Smooth muscle cell (in vitro differentiated cells): ENCODE measurements around the gene LRCH1. TPM values are rescaled to one million over a fixed set of nuclear protein-coding genes. Genes with fewer than 3 reads are reported as not detected.

Experiments used
- DNase-seq: peaks from one replicate; lab custom pipeline; 2025; ENCODE audit not compliant: unreplicated experiment; lab: John Stamatoyannopoulos, UW
- H2AFZ ChIP-seq: fragments of 200-600 bp; sonication (generic); 2 replicates; pipeline ENCODE4 v1.6.0; 2016; ENCODE audit warnings: antibody characterized with exemption, low read depth, mild to moderate bottlenecking
- H3F3A ChIP-seq: fragments of 200-600 bp; sonication (generic); 2 replicates; pipeline ENCODE4 v1.6.0; 2017; ENCODE audit warnings: antibody characterized with exemption, low read depth
- H3K27ac ChIP-seq: fragments of 200-600 bp; sonication (generic); 2 replicates; pipeline ENCODE4 v1.5.1; 2016; ENCODE audit warnings: low read depth, mild to moderate bottlenecking
- H3K27me3 ChIP-seq: fragments of 200-600 bp; sonication (generic); 2 replicates; pipeline ENCODE4 v1.6.1; 2016; ENCODE audit warnings: low read depth, mild to moderate bottlenecking
- H3K36me3 ChIP-seq: fragments of 200-600 bp; sonication (generic); 2 replicates; pipeline ENCODE4 v1.5.1; 2016; ENCODE audit warnings: low read depth
- H3K4me1 ChIP-seq: fragments of 200-600 bp; sonication (generic); 2 replicates; pipeline ENCODE4 v1.5.1; 2016; ENCODE audit warnings: low read depth
- H3K4me2 ChIP-seq: fragments of 200-600 bp; sonication (generic); 2 replicates; pipeline ENCODE4 v1.6.0; 2016; ENCODE audit warnings: mild to moderate bottlenecking
- H3K4me3 ChIP-seq: fragments of 200-600 bp; sonication (generic); 2 replicates; pipeline ENCODE4 v1.5.1; 2016; ENCODE audit warnings: mild to moderate bottlenecking
- H3K79me2 ChIP-seq: fragments of 200-600 bp; sonication (generic); 2 replicates; pipeline ENCODE4 v1.6.0; 2016; ENCODE audit warnings: low read depth, mild to moderate bottlenecking
- H3K9ac ChIP-seq: fragments of 200-600 bp; sonication (generic); 2 replicates; pipeline ENCODE4 v1.6.0; 2016; ENCODE audit warnings: low read depth
- H3K9me3 ChIP-seq: fragments of 200-600 bp; sonication (generic); replicated peaks from 2 replicates; pipeline ENCODE4 v1.5.1; 2016; ENCODE audit warnings: low read depth
- H4K20me1 ChIP-seq: fragments of 200-600 bp; sonication (generic); 2 replicates; pipeline ENCODE4 v1.6.0; 2016; ENCODE audit warnings: low read depth
- CTCF ChIP-seq: fragments of 200-600 bp; sonication (generic); IDR thresholded peaks from 2 replicates; pipeline ENCODE4 v1.5.1; 2017; ENCODE audit warnings: borderline replicate concordance, mild to moderate bottlenecking, antibody characterized with exemption; ENCODE audit not compliant: insufficient read depth, poor library complexity, severe bottlenecking
- whole genome bisulfite sequencing: methylation state at CpG from one replicate; pipeline ENCODE4 v1.1.7; 2016; ENCODE audit warnings: low lambda C conversion rate; 5-methylcytosine and 5-hydroxymethylcytosine counted together
- polyA plus RNA-seq: library from polyadenylated mRNA; unstranded; fragments of >200 nt; fragmentation: Nextera tagmentation; extraction: Ambion mirVana; gene quantifications from 2 replicates; pipeline ENCODE4 v1.2.1, GENCODE V29; 2016
- small RNA-seq: library from RNA; depleted of rRNA; stranded (forward); fragments of <200 nt; gene quantifications from one replicate; pipeline ENCODE3, GENCODE V24; 2014
- total RNA-seq: library from RNA; depleted of rRNA; stranded (reverse); fragments of >200 nt; gene quantifications from 2 replicates; pipeline ENCODE4 v1.2.3, GENCODE V29; 2014

The LRCH1 gene
- total and polyA plus RNA-seq, 2 experiments from 2014 or later: 9.4 to 27.7 TPM

- TF ChIP-seq CTCF: no peak
- Histone ChIP-seq H3K27ac (no peak overlapping the region), H3F3A (peaks cover 4% of the 10 kb centered on the region)
Measured at GRCh38 chr13:46801858-46802257, 248.9 kb downstream of the LRCH1 start.

More at GRCh38 chr13:46801858-46802257, 248.9 kb downstream of the LRCH1 start:
- Histone ChIP-seq H3K27me3 (no peaks in the 10 kb centered on the region), H3K9me3 (no peaks in the 10 kb centered on the region), H3K9ac (no peak overlapping the region), H2AFZ (no peak overlapping the region), H3K4me2 (no peak overlapping the region), H3K36me3 (no peaks in the 10 kb centered on the region), H3K4me1 (peaks cover 8% of the 10 kb centered on the region), H4K20me1 (no peaks in the 10 kb centered on the region), H3K4me3 (no peak overlapping the region), H3K79me2 (no peaks in the 10 kb centered on the region)
- WGBS: 50% methylated on average over 1 of the region's 1 CpG
- no peak for DNase-seq

Small RNA genes within 50 kb of the gene (small RNA-seq; reads per million reads assigned to genes)
- gene AL359880.1: not detected

Other genes with a start within 250 kb of the LRCH1 start
- gene RUBCNL, start 165.9 kb upstream of the LRCH1 start, total RNA-seq: 0.18 and 0.49 TPM in 2 replicates
- gene RUBCNL, start 165.9 kb upstream of the LRCH1 start, polyA plus RNA-seq: 0.40 TPM in 1 of 2 replicates, not detected in the other
- 133 and 147 TPM in 2 replicates for gene ESD, start 244.0 kb downstream of the LRCH1 start, total RNA-seq
- 142 and 146 TPM in 2 replicates for gene ESD, start 244.0 kb downstream of the LRCH1 start, polyA plus RNA-seq